DND-41 (cell line): ENCODE results near the gene ATXN1.

Source experiments
- ATAC-seq: fragments of 200-7000 bp; cut with Tn5 transposase; 3 replicates; pipeline ENCODE4 v1.9.1; 2021; ENCODE audit warnings: low read depth; ENCODE audit not compliant: insufficient read depth
- DNase-seq: peaks from one replicate; pipeline ENCODE4 v3.0.0-alpha.2; 2020
- H2AFZ ChIP-seq: 2 replicates; pipeline ENCODE4 v1.6.0; 2012; ENCODE audit warnings: low read depth, low read length
- H3K27ac ChIP-seq: 2 replicates; pipeline ENCODE4 v1.5.1; 2012; ENCODE audit warnings: low read length, inconsistent platforms
- H3K27me3 ChIP-seq: fragments of 200-600 bp; sonication (generic); 2 replicates; pipeline ENCODE4 v1.6.0; 2012; ENCODE audit warnings: low read length, mild to moderate bottlenecking, inconsistent platforms; ENCODE audit not compliant: insufficient read depth, poor library complexity
- H3K36me3 ChIP-seq: 2 replicates; pipeline ENCODE4 v1.5.1; 2012; ENCODE audit warnings: low read length, inconsistent platforms; ENCODE audit not compliant: insufficient read depth
- H3K4me1 ChIP-seq: 2 replicates; pipeline ENCODE4 v1.5.1; 2012; ENCODE audit warnings: mild to moderate bottlenecking, low read length; ENCODE audit not compliant: insufficient read depth
- H3K4me2 ChIP-seq: 2 replicates; pipeline ENCODE4 v1.6.0; 2012; ENCODE audit warnings: mild to moderate bottlenecking, moderate library complexity, low read length, inconsistent platforms; ENCODE audit not compliant: insufficient read depth
- H3K4me3 ChIP-seq, 2 experiments: fragments of 200-600 bp in 1 of 2; shearing (Covaris generic) in 1 of 2; 2 replicates each; pipeline ENCODE4 v1.5.1; 2012 to 2016; ENCODE audit warnings: inconsistent platforms in 2 of 2, low read length in 2 of 2, mild to moderate bottlenecking in 2 of 2, low read depth in 1 of 2, moderate library complexity in 1 of 2
- H3K79me2 ChIP-seq: 2 replicates; pipeline ENCODE4 v1.6.0; 2012; ENCODE audit warnings: low read length, inconsistent platforms; ENCODE audit not compliant: insufficient read depth
- H3K9ac ChIP-seq: 2 replicates; pipeline ENCODE4 v1.6.0; 2012; ENCODE audit warnings: low read depth, mild to moderate bottlenecking, inconsistent platforms, low read length, moderate library complexity
- H3K9me3 ChIP-seq: 2 replicates; pipeline ENCODE4 v1.5.1; 2012; ENCODE audit warnings: low read length, moderate library complexity, mild to moderate bottlenecking, inconsistent platforms; ENCODE audit not compliant: insufficient read depth, severe bottlenecking
- H4K20me1 ChIP-seq: 2 replicates; pipeline ENCODE4 v1.6.0; 2012; ENCODE audit warnings: low read length; ENCODE audit not compliant: insufficient read depth
- CTCF ChIP-seq: IDR thresholded peaks from 2 replicates; pipeline ENCODE4 v1.5.1; 2012; ENCODE audit warnings: borderline replicate concordance, low read length, moderate library complexity, mild to moderate bottlenecking; ENCODE audit not compliant: poor library complexity, severe bottlenecking; ENCODE audit errors: extremely low read depth
- EZH2 ChIP-seq: IDR thresholded peaks from 3 replicates; pipeline ENCODE4 v1.6.1; 2012; ENCODE audit warnings: borderline replicate concordance, low read depth, mild to moderate bottlenecking, moderate library complexity, low read length, inconsistent platforms; ENCODE audit not compliant: severe bottlenecking

ATXN1 gene

GRCh38 chr6:16649241-16649640 is 112.0 kb downstream of the ATXN1 start:
- no peaks in the 10 kb centered on the region for H3K79me2 ChIP-seq
- DNase-seq (no peak), ATAC-seq (no peak)
- H3K27ac ChIP-seq = no peak overlapping the region
- H3K4me1 ChIP-seq = peaks cover 10% of the 10 kb centered on the region; the same call in 1 of the 2 replicates
- no peak overlapping the region for H3K9ac ChIP-seq
- H3K4me2 ChIP-seq = no peak overlapping the region
- H3K4me3 ChIP-seq = no peak overlapping the region
- TF ChIP-seq EZH2 = no peak
- TF ChIP-seq CTCF = no peak
- H3K27me3 ChIP-seq = no peaks in the 10 kb centered on the region
- H4K20me1 ChIP-seq = no peaks in the 10 kb centered on the region
- no peak overlapping the region for H2AFZ ChIP-seq
- no peaks in the 10 kb centered on the region for H3K36me3 ChIP-seq
- H3K9me3 ChIP-seq = no peaks in the 10 kb centered on the region

- Histone ChIP-seq H3K4me2 (no peak overlapping the region), H3K9me3 (no peaks in the 10 kb centered on the region), H3K4me3 (no peak overlapping the region), H3K79me2 (no peaks in the 10 kb centered on the region), H2AFZ (no peak overlapping the region), H4K20me1 (no peaks in the 10 kb centered on the region), H3K27ac (no peak overlapping the region), H3K36me3 (no peaks in the 10 kb centered on the region), H3K9ac (no peak overlapping the region), H3K27me3 (no peaks in the 10 kb centered on the region), H3K4me1 (peaks cover 10% of the 10 kb centered on the region; the same call in 1 of the 2 replicates)
- no peak for ATAC-seq
- DNase-seq = no peak
- TF ChIP-seq CTCF = no peak
- no peak for TF ChIP-seq EZH2
Measured at GRCh38 chr6:16648003-16648402, 113.3 kb downstream of the ATXN1 start.

GRCh38 chr6:16647422-16647821 is 113.8 kb downstream of the ATXN1 start:
- Histone ChIP-seq H3K9ac (no peak overlapping the region), H3K4me1 (peaks cover 10% of the 10 kb centered on the region; the same call in 1 of the 2 replicates), H3K36me3 (no peaks in the 10 kb centered on the region), H3K27me3 (no peaks in the 10 kb centered on the region), H3K79me2 (no peaks in the 10 kb centered on the region), H3K9me3 (no peaks in the 10 kb centered on the region), H2AFZ (no peak overlapping the region), H4K20me1 (no peaks in the 10 kb centered on the region), H3K27ac (no peak overlapping the region), H3K4me3 (no peak overlapping the region), H3K4me2 (no peak overlapping the region)
- no peak for DNase-seq
- no peak for ATAC-seq
- no peak for TF ChIP-seq EZH2
- no peak for TF ChIP-seq CTCF
